Endothelial cell of umbilical vein (primary cell): ENCODE measurements around the gene LRP1B. TPM values are rescaled to one million over a fixed set of nuclear protein-coding genes. Genes with fewer than 3 reads are reported as not detected.

Experiments
- BruUV-seq: library from RNA; stranded (reverse); fragments of 400-500 nt; replicated peaks from 2 replicates; lab custom pipeline; 2021; lab: Mats Ljungman, UMichigan
- CTCF ChIA-PET: fragments of 300-600, 350-600 bp; sonication (Branson Sonifier 250); formaldehyde crosslinking; loops from one replicate; lab custom pipeline; 2021; ENCODE audit warnings: antibody characterized with exemption, inconsistent platforms; lab: Charles Lee
- POLR2A ChIA-PET: fragments of 300-600, 350-600 bp; sonication (Branson Sonifier 250); formaldehyde crosslinking; loops from one replicate; lab custom pipeline; 2021; ENCODE audit warnings: antibody characterized with exemption, inconsistent platforms; lab: Charles Lee
- DNase-seq: peaks from one replicate; pipeline ENCODE4 v3.0.0-alpha.2; 2011; ENCODE audit warnings: low read depth, low spot score
- FAIRE-seq: peaks from 2 replicates; lab custom pipeline; 2011; peaks lifted over from hg19 to GRCh38; lab: Jason Lieb, UNC
- H2AFZ ChIP-seq: 2 replicates; pipeline ENCODE4 v1.6.0; 2012; ENCODE audit warnings: low read depth, low read length, control low read depth, inconsistent platforms
- H3K27ac ChIP-seq: 2 replicates; pipeline ENCODE4 v1.5.1; 2011; ENCODE audit warnings: low read depth, mild to moderate bottlenecking, control low read depth, low read length, moderate library complexity; ENCODE audit not compliant: insufficient read depth
- H3K27me3 ChIP-seq, 2 experiments: 2 replicates each; pipeline versions ENCODE4 v1.6.0 to v1.6.1; 2011; ENCODE audit warnings: low read length in 2 of 2, mixed read lengths in 1 of 2; ENCODE audit not compliant: control insufficient read depth in 2 of 2, insufficient read depth in 2 of 2
- H3K36me3 ChIP-seq, 2 experiments: 2 replicates in 1 of 2; 3 replicates in 1 of 2; pipeline ENCODE4 v1.5.1; 2011; ENCODE audit warnings: low read length in 2 of 2, mild to moderate bottlenecking in 1 of 2, moderate library complexity in 1 of 2; ENCODE audit not compliant: control insufficient read depth in 2 of 2, insufficient read depth in 2 of 2; ENCODE audit errors: extremely low read depth in 1 of 2
- H3K4me1 ChIP-seq: 3 replicates; pipeline ENCODE4 v1.5.1; 2011; ENCODE audit warnings: mild to moderate bottlenecking, low read length; ENCODE audit not compliant: control insufficient read depth, insufficient read depth; ENCODE audit errors: extremely low read depth
- H3K4me2 ChIP-seq: 2 replicates; pipeline ENCODE4 v1.6.1; 2011; ENCODE audit warnings: low read length, control low read depth, mixed read lengths; ENCODE audit not compliant: insufficient read depth
- H3K4me3 ChIP-seq, 3 experiments: fragments of 200-600 bp in 1 of 3; sonication (generic), shearing (Covaris generic) in 1 of 3; replicated peaks in 1 of 3; 2 replicates each; pipeline ENCODE4 v1.5.1; 2011 to 2016; ENCODE audit warnings: control low read depth in 3 of 3, low read length in 3 of 3, mild to moderate bottlenecking in 2 of 3, inconsistent platforms in 1 of 3, low read depth in 1 of 3, moderate library complexity in 1 of 3; ENCODE audit not compliant: insufficient read depth in 1 of 3
- H3K79me2 ChIP-seq: 2 replicates; pipeline ENCODE4 v1.6.0; 2012; ENCODE audit warnings: low read length, inconsistent platforms; ENCODE audit not compliant: control insufficient read depth, insufficient read depth
- H3K9ac ChIP-seq: replicated peaks from 2 replicates; pipeline ENCODE3; 2011; ENCODE audit warnings: low read length, control low read depth; ENCODE audit not compliant: insufficient read depth; ENCODE audit errors: extremely low read depth
- H3K9me1 ChIP-seq: replicated peaks from 3 replicates; pipeline ENCODE4 v1.6.0; 2011; ENCODE audit warnings: mild to moderate bottlenecking, low read length; ENCODE audit not compliant: control insufficient read depth, insufficient read depth; ENCODE audit errors: extremely low read depth
- H3K9me3 ChIP-seq: replicated peaks from 2 replicates; pipeline ENCODE4 v1.5.1; 2012; ENCODE audit warnings: low read length, inconsistent platforms; ENCODE audit not compliant: control insufficient read depth, insufficient read depth
- H4K20me1 ChIP-seq: replicated peaks from 2 replicates; pipeline ENCODE3; 2011; ENCODE audit warnings: mild to moderate bottlenecking, low read length; ENCODE audit not compliant: control insufficient read depth, insufficient read depth; ENCODE audit errors: extremely low read depth
- EZH2 ChIP-seq: IDR thresholded peaks from 2 replicates; pipeline ENCODE4 v1.6.1; 2012; ENCODE audit warnings: borderline replicate concordance, low read depth, mild to moderate bottlenecking, moderate library complexity, low read length, inconsistent platforms; ENCODE audit not compliant: severe bottlenecking
- FOS ChIP-seq: IDR thresholded peaks from 2 replicates; pipeline ENCODE4 v1.6.1; 2011; ENCODE audit warnings: mild to moderate bottlenecking, low read length, moderate library complexity, borderline replicate concordance; ENCODE audit not compliant: insufficient read depth
- GATA2 ChIP-seq: IDR thresholded peaks from 2 replicates; pipeline ENCODE4 v1.7.0; 2011; ENCODE audit warnings: low read depth, mild to moderate bottlenecking, moderate library complexity, mixed read lengths, low read length; ENCODE audit not compliant: insufficient read length, insufficient read depth
- JUN ChIP-seq: IDR thresholded peaks from 2 replicates; pipeline ENCODE4 v1.6.1; 2011; ENCODE audit warnings: borderline replicate concordance, low read depth; ENCODE audit not compliant: insufficient read length, insufficient read depth
- MYC ChIP-seq: IDR thresholded peaks from one replicate; pipeline ENCODE4 v1.6.1; 2011; ENCODE audit warnings: mild to moderate bottlenecking, low read depth, low read length
- POLR2A ChIP-seq: IDR thresholded peaks from 2 replicates; pipeline ENCODE4 v1.6.1; 2012; ENCODE audit warnings: low read depth, mild to moderate bottlenecking, control low read depth, low read length
- POLR2AphosphoS5 ChIP-seq: IDR thresholded peaks from 2 replicates; pipeline ENCODE4 v1.6.1; 2012; ENCODE audit warnings: low read depth, mild to moderate bottlenecking, control low read depth, low read length, moderate library complexity; ENCODE audit not compliant: insufficient read depth
- dilution Hi-C: fragments of 300-500 bp; cut with MboI; formaldehyde crosslinking; loops from one replicate; pipeline ENCODE4 v1.15.0; 2019; ENCODE audit warnings: low sequenced_read_pairs; ENCODE audit not compliant: extremely low pct_ligation_motif_present
- intact Hi-C: fragments of 100-400 bp; cut with micrococcal nuclease; formaldehyde crosslinking; loops from one replicate; pipeline ENCODE4 v1.10.0; 2022
- polyA plus RNA-seq, 4 experiments: library from polyadenylated mRNA; depleted of rRNA in 3 of 4; stranded (reverse) in 3 of 4; unstranded in 1 of 4; fragments of >200 nt; gene quantifications; 2 replicates each; pipeline versions ENCODE4 v1.2.1 to v1.2.3, GENCODE V29; 2011 to 2012; ENCODE audit warnings: missing spikeins in 1 of 4
- total RNA-seq: library from RNA; stranded (reverse); gene quantifications from 2 replicates; pipeline ENCODE4 v1.2.3, GENCODE V29; 2021
- TF ChIP-seq, protein P1 (sequence below): IDR thresholded peaks from 2 replicates; pipeline ENCODE4 v1.6.1; 2011; ENCODE audit not compliant: insufficient read depth, insufficient read length
- TF ChIP-seq, protein P2 (sequence below), 2 donors: IDR thresholded peaks; 1 replicate in 1 of 2; 2 replicates in 1 of 2; pipeline ENCODE4 v1.5.1; 2011; ENCODE audit warnings: low read length in 2 of 2, mild to moderate bottlenecking in 2 of 2, moderate library complexity in 2 of 2, control low read depth in 1 of 2, inconsistent platforms in 1 of 2, low read depth in 1 of 2; ENCODE audit not compliant: insufficient read depth in 1 of 2; ENCODE audit errors: extremely low read depth in 1 of 2

The LRP1B gene
- total and polyA plus RNA-seq, 2 donors (not counting 3 experiments of a cell fraction or from before 2014, with no cell fraction given) = 0.03 to 0.07 TPM

DNA sequence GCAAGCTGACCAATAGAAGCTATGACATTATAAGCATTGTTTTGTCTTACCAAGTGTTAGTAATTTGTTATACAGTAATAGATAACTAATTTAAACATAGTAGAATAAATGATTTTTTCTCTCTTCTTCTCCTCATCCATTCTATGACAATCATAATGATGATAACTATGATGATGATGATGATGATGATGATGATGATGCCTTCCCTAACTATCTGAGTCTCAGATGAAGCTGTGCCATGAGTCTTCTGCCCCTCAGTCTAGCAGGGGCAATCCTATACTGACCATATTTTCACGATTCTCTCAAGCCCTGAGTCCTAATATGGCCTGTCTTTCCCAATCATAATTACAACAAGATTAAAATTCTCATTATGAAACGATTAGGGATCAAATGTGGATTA is 1369.0 kb downstream of the LRP1B start:
- Histone ChIP-seq H3K9ac (no peak overlapping the region), H3K4me2 (no peak overlapping the region), H3K79me2 (no peaks in the 10 kb centered on the region), H3K9me1 (no peaks in the 10 kb centered on the region), H3K36me3 (no peaks in the 10 kb centered on the region), H3K4me3 (no peak overlapping the region), H3K9me3 (no peaks in the 10 kb centered on the region), H3K27ac (no peak overlapping the region), H3K4me1 (no peaks in the 10 kb centered on the region), H3K27me3 (no peaks in the 10 kb centered on the region), H4K20me1 (no peaks in the 10 kb centered on the region), H2AFZ (no peak overlapping the region)
- DNase-seq (no peak), FAIRE-seq (no peak)
- intact Hi-C loops (no loop called here), dilution Hi-C loops (no loop called here)
- ChIA-PET POLR2A (interaction anchor here (0.5 kb wide), 1 partner anchor 23 kb away, joined by 3 read pairs; no protein-coding TSS in a partner anchor), CTCF (interaction anchor here (1.0 to 1.5 kb wide), 3 partner anchors 11 to 16 kb away, joined by 3 to 4 read pairs (median 3); no protein-coding TSS in a partner anchor)
- TF ChIP-seq GATA2 (no peak), FOS (no peak), MYC (no peak), EZH2 (no peak), POLR2AphosphoS5 (no peak), POLR2A (no peak), JUN (no peak)
- TF ChIP-seq, protein P1, sequence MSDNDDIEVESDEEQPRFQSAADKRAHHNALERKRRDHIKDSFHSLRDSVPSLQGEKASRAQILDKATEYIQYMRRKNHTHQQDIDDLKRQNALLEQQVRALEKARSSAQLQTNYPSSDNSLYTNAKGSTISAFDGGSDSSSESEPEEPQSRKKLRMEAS = no peak
- TF ChIP-seq, protein P2, sequence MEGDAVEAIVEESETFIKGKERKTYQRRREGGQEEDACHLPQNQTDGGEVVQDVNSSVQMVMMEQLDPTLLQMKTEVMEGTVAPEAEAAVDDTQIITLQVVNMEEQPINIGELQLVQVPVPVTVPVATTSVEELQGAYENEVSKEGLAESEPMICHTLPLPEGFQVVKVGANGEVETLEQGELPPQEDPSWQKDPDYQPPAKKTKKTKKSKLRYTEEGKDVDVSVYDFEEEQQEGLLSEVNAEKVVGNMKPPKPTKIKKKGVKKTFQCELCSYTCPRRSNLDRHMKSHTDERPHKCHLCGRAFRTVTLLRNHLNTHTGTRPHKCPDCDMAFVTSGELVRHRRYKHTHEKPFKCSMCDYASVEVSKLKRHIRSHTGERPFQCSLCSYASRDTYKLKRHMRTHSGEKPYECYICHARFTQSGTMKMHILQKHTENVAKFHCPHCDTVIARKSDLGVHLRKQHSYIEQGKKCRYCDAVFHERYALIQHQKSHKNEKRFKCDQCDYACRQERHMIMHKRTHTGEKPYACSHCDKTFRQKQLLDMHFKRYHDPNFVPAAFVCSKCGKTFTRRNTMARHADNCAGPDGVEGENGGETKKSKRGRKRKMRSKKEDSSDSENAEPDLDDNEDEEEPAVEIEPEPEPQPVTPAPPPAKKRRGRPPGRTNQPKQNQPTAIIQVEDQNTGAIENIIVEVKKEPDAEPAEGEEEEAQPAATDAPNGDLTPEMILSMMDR (IDR thresholded peaks at IDR 0.05; ENCODE audit: extremely low read depth in 1 of 2, insufficient read depth in 1 of 2, low read depth in 1 of 2, low read length in 2 of 2) = no peak
- no TSS peak for BruUV-seq
